IPS-18c (cell line): Measurements from ENCODE around the gene CREB5.

Experiments
- H3K4me3 ChIP-seq: 2 replicates; pipeline ENCODE4 v1.7.0; 2013; ENCODE audit warnings: low read depth, mild to moderate bottlenecking, low read length, moderate library complexity; ENCODE audit not compliant: insufficient read depth
- H3K9me3 ChIP-seq: one replicate; pipeline ENCODE4 v1.6.1; 2013; ENCODE audit warnings: mild to moderate bottlenecking, low read length, moderate library complexity; ENCODE audit not compliant: control insufficient read depth, insufficient read depth

Gene CREB5

GRCh38 chr7:28701731-28702130 is 289.4 kb downstream of the CREB5 start:
- Histone ChIP-seq H3K4me3 (no peak overlapping the region), H3K9me3 (no peaks in the 10 kb centered on the region)

DNA sequence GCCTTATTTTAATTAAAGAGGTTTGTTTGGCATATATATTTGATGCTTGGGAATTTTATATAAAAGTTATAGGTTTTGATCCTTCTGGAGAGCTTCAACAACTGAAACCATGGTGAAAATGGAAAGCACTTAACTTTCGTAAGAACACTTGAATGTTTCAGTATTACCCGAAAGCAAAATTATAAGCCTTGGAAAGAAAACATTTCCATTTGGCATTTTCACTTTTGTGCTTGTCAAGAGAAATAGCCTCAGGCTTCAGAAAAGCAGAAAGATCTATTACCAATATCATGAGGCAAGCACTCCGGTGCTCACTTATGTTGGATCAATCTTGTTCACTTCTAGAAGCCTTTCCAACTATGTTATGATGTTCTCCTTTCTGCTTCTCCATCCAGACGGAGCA is 289.9 kb downstream of the CREB5 start:
- Histone ChIP-seq H3K9me3 (no peaks in the 10 kb centered on the region), H3K4me3 (no peak overlapping the region)

GRCh38 chr7:28703037-28703765 is 290.9 kb downstream of the CREB5 start:
- no peak overlapping the region for H3K4me3 ChIP-seq
- no peaks in the 10 kb centered on the region for H3K9me3 ChIP-seq

GRCh38 chr7:28704706-28705105 is 292.4 kb downstream of the CREB5 start:
- H3K4me3 ChIP-seq: no peak overlapping the region
- no peaks in the 10 kb centered on the region for H3K9me3 ChIP-seq

GRCh38 chr7:28705350-28705749 is 293.0 kb downstream of the CREB5 start:
- Histone ChIP-seq H3K4me3 (no peak overlapping the region), H3K9me3 (no peaks in the 10 kb centered on the region)

DNA sequence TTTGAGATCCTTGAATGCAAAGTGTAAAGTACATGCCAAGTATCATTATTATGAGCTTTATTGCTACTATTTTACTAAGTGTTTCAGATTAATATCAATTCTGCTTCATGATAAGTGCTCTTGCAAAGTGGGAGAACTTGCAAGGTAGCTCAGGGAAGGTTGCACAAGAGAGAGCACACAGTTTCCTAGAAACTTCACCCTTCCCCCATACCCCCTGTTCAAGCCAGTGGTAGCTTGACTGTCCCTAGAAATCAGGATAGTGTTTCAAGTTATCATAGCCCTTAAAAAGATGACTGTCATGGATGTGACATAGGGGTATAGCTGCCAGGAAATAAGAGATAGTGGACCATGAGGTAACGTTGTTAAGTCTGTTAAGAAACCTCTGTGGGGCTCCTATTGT is 294.3 kb downstream of the CREB5 start:
- H3K4me3 ChIP-seq: no peak overlapping the region
- no peaks in the 10 kb centered on the region for H3K9me3 ChIP-seq

GRCh38 chr7:28707291-28707690 is 295.0 kb downstream of the CREB5 start:
- Histone ChIP-seq H3K9me3 (no peaks in the 10 kb centered on the region), H3K4me3 (no peak overlapping the region)

- Histone ChIP-seq H3K9me3 (no peaks in the 10 kb centered on the region), H3K4me3 (no peak overlapping the region)
Observed at GRCh38 chr7:28708033-28708951, 296.0 kb downstream of the CREB5 start.

DNA sequence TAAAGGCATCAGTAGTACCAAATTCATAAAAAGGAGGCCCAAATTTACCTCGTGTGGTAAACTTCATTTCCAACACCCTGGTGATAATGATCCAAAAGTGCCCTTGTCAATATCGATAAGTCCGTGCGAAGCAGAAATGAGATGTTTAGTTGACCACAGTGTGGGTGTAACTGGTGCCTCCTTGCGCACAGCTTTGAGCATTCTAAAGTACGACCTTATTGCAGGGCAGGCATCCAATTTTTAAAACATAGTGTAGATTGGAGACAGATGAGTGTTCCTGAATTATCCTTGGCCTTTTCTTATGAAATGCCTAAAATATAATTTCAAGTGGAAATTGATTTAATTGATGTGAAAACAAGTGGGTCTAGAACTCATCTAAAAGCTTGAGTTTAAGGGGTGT is 297.4 kb downstream of the CREB5 start:
- Histone ChIP-seq H3K4me3 (no peak overlapping the region), H3K9me3 (no peaks in the 10 kb centered on the region)

GRCh38 chr7:28711114-28711513 is 298.8 kb downstream of the CREB5 start:
- Histone ChIP-seq H3K9me3 (no peaks in the 10 kb centered on the region), H3K4me3 (no peak overlapping the region)

GRCh38 chr7:28714459-28715120 is 302.3 kb downstream of the CREB5 start:
- H3K9me3 ChIP-seq: no peaks in the 10 kb centered on the region
- H3K4me3 ChIP-seq: no peak overlapping the region

DNA sequence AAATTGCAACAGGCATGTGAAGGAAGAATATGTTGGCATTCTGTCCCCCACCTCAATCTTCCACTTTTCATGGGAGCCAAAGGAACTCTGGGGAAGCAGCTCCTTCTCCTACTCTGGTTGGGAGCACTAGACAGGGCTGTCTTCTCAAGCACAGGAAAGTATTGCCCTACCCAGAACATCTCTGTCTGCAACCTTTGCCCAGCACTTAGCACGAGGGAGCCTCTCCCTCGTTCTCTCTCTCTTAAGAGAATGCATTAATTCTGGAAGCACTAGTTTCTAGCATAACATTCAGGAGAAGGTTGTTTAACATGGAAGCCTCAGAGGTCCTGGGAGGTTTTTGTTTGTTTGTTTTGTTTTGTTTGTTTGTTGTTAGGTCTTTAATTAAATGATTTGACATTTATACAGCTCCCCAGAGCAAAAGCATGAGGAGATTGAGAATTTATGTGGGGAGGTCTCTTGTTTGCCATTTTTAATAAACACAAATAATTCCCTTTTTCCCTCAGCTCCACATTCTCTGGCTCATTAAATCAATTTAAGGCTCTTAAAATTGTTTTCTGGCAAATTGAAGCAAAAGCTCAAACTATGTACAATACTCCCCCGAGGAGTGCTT is 305.2 kb downstream of the CREB5 start:
- no peak overlapping the region for H3K4me3 ChIP-seq
- H3K9me3 ChIP-seq: no peaks in the 10 kb centered on the region

GRCh38 chr7:28718055-28718481 is 305.8 kb downstream of the CREB5 start:
- Histone ChIP-seq H3K4me3 (no peak overlapping the region), H3K9me3 (no peaks in the 10 kb centered on the region)

- H3K4me3 ChIP-seq: no peak overlapping the region
- H3K9me3 ChIP-seq: no peaks in the 10 kb centered on the region
Observed at GRCh38 chr7:28718545-28718944, 306.2 kb downstream of the CREB5 start.

DNA sequence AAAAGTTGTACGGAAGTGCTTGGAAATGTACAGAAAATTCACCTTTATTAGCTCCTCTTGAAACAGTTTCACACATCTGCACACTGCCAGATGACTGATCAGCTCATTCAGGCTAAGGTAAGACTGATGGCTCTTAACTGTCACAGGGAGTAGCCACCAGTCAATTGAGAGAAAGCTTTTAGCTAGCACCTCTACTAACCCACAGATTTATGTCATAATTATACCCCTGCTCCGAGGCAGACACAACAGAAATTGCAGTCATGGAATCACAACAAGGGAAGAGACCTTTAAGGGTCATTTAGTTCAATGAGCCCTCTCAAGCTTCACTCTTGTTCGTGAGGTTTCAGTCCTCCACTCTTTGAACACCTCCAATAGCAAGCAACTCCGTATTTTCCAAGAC is 310.4 kb downstream of the CREB5 start:
- Histone ChIP-seq H3K4me3 (no peak overlapping the region), H3K9me3 (no peaks in the 10 kb centered on the region)

DNA sequence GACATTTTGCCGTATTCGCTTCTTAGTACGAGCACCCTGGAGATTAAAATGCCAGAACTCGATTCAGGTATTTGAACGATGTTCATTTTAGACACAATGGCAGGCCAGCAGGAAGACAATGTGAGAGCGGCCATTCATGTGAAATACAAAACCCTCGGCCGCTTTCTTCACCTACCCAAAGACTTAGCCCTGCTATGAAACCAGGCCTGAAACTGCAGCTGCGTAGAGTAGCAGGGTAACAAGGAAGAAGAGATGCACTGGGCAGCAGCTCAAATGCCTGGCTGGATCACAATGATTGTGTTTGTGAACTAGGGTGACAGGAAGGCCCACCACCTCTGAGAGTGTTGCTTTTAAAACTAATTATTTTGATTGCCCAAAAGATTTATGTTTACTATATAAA is 311.0 kb downstream of the CREB5 start:
- no peak overlapping the region for H3K4me3 ChIP-seq
- H3K9me3 ChIP-seq: no peaks in the 10 kb centered on the region

DNA sequence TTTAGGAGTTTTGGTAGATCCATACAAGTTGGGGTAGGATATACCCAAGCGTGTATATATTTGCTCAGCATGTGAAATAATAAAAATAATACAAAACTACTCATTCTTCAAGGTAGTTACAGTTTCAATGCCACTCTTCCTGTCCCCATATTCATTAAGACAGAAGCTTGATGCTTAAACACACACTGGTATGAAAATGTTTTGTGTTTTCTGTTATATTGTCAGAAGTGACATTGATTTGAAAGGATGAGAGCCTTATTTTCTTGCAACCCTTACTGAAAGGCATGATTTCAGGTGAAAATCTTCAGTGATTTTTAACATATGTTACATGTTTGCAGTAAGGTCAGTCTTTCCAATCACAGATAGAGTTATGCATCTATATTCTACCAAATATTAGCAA is 312.2 kb downstream of the CREB5 start:
- Histone ChIP-seq H3K9me3 (no peaks in the 10 kb centered on the region), H3K4me3 (no peak overlapping the region)
